Activated gamma-delta T cell treated with anti-CD3 and anti-CD28 coated beads, Interleukin-2, amount 50 U/mL, for 16 hours (primary cell): ENCODE measurements around the gene MC1R.
"Not testable (repeated sequence)": the region's sequence is repeated elsewhere in the genome, so short reads cannot be mapped to it uniquely, and the experiment has no call there.

Experiments used
- DNase-seq: peaks from one replicate; pipeline ENCODE4 v3.0.0-alpha.2; 2020; ENCODE audit warnings: low read depth

The MC1R gene

DNA sequence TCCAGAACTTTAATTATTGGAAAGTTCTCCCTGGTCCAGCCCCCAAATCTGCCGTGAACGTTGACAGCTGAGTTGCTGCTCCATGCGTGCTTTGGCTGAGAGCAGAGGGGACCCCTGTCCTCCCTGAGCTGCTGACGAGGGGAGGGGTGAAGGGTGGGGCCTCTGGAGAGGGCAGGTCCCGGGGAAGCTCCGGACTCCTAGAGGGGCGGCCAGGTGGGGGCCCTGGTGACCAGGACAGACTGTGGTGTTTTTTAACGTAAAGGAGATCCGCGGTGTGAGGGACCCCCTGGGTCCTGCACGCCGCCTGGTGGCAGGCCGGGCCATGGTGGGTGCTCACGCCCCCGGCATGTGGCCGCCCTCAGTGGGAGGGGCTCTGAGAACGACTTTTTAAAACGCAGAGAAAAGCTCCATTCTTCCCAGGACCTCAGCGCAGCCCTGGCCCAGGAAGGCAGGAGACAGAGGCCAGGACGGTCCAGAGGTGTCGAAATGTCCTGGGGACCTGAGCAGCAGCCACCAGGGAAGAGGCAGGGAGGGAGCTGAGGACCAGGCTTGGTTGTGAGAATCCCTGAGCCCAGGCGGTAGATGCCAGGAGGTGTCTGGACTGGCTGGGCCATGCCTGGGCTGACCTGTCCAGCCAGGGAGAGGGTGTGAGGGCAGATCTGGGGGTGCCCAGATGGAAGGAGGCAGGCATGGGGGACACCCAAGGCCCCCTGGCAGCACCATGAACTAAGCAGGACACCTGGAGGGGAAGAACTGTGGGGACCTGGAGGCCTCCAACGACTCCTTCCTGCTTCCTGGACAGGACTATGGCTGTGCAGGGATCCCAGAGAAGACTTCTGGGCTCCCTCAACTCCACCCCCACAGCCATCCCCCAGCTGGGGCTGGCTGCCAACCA is at the start of gene MC1R:
Gene MC1R, plus strand, starts transcription at position 410 of the 895 bp plus-strand sequence. Its CDS starts 397 bp downstream, at position 807.
- no peak for DNase-seq

DNA sequence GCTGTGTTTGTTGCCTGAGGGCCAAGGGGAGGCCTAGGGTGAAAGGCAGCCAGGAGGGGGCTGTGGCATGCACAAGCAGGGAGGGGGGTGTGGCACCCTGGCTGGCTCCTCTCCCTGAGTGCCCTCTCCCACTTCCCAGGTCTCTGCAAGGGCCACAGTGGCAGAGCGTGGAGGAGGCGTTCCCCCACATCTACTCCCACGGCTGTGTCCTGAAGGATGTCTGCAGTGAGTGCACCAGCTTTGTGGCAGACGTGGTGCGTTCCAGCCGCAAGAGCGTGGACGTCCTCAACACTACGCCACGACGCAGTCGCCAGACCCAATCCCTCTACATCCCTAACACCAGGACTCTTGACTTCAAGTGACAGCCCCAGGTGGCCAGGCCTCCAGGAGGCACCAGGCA is 48.8 kb upstream of the MC1R start:
- DNase-seq, result no peak

DNA sequence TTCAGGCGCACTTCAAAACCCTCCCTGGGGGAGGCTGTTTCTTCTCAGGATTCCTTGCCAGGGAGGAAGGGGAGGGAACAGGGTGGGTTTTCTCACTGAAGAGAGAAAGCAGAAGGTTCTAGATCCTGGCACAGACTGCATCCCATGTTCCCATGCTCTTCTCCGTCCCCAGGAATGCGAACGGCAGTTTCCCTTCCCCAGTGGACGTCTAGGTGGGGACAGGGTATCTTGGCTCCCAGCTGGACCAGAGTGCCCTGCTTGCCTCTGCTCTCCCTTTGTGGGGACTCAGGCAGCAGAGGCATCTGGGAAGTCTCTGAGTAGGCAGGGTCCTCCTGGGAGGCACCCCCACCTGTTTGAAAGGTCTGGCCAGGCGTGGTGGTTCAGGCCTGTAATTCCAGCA is 48.2 kb upstream of the MC1R start:
- no peak for DNase-seq

DNA sequence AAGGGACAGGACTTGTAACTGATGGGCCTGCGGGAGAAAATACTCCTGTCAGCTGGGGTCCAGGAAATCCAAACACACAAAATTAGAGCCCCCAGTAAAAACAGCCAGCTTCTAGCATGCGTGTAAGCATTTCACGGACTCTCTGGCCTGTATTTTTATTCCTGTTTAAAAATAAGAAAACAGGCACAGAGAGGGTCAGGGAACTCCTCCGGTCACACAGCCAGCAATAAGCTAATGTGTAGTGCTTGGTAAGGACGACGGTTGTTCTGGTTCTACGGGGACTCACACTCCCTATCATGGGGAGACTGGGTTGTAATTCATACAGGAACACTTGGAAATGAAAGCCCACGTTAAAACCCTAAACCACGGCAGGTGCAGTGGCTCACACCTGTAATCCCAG is 46.8 kb upstream of the MC1R start:
- DNase-seq, result no peak

- DNase-seq, result peak; percentile 79
These were observed 45.3 kb upstream of the MC1R start, which contains the start of gene TCF25 for GRCh38 chr16:89873109-89873971. Gene TCF25, plus strand, starts transcription at chr16:89873592. Its CDS starts 76 bp downstream, at chr16:89873668.

DNA sequence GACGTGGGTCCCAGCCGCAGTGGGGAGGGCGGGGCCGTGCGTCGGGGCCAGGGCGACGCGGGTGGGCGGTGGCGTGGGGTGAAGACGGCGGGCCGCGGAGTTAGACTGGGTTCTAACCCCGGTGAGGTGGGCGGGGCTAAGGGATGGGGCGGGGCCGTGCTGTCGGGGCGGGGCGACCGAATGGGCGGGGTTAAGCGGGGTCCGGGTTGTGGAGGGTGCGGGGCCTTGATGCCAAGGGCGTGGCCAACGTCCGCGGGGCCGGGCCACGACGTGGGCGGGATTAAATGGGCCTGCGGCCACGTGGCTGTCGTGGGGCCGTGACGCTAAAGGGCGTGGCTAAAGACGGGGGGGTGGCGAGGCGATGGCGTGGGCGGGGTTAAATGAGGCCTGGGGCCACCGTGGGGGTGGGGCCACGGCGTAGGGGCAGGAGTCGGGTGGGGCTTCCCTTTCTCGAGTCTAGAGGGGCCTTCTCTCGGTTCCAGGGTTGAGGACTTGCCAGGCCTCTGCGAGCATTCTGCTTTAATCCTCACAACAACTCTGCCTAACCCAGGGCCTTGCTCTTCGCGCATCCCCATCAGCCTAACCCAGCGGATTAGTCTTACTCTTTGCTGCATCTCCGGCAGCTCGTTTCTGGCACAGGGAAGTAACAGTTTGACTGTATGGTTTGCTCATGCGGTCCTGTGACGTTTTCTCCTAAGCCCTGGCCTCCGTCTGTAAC is 44.5 kb upstream of the MC1R start:
- peak; percentile 89 for DNase-seq

DNA sequence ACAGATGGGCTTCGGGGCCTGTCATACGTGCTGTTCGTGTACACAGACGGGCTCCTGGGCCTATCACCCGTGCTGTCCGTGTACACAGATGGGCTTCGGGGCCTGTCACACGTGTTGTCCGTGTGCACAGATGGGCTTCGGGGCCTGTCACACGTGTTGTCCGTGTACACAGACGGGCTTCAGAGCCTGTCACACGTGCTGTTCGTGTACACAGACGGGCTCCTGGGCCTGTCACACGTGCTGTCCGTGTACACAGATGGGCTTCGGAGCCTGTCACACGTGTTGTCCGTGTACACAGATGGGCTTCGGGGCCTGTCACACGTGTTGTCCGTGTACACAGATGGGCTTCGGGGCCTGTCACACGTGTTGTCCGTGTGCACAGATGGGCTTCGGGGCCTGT is 39.5 kb upstream of the MC1R start:
- DNase-seq, result not testable (repeated sequence)

GRCh38 chr16:89880477-89881367 is 37.9 kb upstream of the MC1R start:
- DNase-seq, result no peak

DNA sequence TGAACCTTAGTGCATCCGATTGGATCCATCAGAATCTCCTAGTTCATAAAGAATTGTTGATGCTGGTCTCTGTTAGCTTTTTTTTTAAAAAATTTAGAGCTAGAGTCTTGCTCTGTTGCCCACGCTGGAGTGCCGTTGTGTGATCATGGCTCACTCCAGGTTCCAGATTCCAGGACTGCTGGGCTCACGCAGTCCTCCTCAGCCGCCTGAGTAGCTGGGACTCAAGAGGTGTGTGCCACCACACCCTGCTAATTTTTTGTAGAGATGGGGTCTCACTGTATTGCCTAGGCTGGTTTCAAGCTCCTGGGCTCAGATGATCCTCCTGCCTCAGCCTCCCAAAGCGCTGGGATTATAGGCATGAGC is 37.3 kb upstream of the MC1R start:
- DNase-seq, result no peak

DNA sequence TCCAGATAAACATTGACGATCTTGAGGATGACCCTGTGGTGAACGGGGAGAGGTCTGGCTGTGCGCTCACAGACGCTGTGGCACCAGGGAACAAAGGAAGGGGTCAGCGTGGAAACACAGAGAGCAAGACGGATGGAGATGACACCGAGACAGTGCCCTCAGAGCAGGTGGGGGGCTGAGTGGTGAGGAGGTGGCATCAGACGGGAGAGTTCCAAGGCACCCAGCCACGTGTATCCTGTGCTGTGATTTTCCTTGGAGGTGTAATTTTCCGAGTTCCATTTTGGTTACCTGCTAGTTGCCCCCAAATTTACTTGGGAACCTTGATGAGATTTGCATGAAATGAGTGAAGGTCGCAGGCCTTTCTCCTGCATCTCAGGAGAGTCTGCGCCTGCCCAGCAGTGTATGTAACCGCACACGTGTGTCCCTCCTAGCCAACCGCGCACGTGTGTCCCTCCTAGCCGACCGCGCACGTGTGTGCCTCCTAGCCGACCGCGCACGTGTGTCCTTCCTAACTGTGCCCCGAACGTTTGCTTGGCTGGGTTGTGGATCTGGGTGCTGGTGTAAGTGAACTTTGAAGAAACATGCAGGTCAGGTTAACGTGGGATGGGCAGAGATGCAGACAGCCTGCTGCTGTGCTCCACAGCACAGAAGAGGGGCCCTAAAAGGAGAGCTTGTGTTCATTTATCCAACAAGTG is 35.2 kb upstream of the MC1R start:
- DNase-seq, result no peak

- DNase-seq, result no peak
These were observed 34.6 kb upstream of the MC1R start for GRCh38 chr16:89884041-89884421.

GRCh38 chr16:89887243-89887642 is 31.4 kb upstream of the MC1R start:
- DNase-seq, result no peak

- DNase-seq, result no peak
These were observed 28.5 kb upstream of the MC1R start for GRCh38 chr16:89890200-89890599.

DNA sequence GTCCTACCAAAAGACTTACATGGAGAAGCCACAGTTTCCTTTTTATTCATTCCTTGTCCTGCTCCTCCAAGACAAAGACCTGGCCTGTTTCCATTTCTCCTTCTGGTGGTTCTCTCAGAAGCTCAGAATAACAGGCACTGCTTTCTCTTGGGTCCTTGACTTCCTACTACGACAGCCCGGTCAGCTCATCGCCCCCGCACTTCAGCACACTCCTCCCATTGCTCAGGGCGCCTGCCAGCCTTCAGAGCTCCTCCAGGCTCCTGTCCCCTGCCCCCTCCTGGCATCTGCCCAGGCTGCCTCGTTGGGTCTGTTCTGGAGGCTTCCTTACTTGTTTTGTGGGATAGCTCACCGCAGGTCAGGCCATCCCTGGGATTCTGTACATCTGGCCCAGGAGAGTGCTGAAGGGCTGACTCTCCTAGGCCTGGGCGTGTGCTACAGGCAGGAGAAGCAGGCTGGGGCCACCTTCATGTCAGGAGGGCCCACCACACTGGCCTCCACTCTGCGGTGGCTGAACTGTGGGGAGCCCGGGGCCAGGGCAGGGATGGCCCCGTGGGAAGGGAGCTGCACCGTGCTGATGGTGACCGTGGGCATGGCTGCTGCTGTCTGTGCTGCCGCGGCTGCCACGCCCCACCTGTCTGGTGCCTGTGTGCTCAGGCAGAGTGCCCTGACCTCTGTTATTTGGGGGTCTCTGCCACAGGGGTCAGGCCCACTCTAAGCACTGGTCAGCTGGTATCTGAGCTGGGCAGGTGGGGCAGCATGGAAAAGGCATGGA is 27.6 kb upstream of the MC1R start:
- no peak for DNase-seq

- no peak for DNase-seq
These were observed 26.5 kb upstream of the MC1R start for GRCh38 chr16:89892055-89892630.

DNA sequence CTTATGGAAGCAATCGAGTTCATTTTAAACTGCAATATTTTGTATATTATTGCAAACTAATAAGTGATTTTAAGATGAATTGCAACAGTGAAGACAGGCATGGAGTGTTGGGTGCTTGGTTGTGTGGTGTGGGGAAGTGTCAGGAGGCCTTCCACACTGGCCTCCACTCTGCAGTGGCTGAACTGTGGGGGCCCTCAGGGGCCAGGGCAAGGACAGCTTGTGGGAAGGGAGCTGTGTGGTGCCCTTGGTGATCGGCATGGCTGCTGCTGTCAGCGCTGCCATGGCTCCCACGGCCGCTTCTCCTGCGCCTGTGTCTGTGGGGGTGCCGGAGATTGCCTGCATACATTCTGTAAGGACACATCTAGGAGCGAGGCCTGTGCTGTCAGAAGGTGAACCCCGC is 26.0 kb upstream of the MC1R start:
- DNase-seq, result no peak

GRCh38 chr16:89893642-89894548 is 24.8 kb upstream of the MC1R start:
- DNase-seq, result no peak

DNA sequence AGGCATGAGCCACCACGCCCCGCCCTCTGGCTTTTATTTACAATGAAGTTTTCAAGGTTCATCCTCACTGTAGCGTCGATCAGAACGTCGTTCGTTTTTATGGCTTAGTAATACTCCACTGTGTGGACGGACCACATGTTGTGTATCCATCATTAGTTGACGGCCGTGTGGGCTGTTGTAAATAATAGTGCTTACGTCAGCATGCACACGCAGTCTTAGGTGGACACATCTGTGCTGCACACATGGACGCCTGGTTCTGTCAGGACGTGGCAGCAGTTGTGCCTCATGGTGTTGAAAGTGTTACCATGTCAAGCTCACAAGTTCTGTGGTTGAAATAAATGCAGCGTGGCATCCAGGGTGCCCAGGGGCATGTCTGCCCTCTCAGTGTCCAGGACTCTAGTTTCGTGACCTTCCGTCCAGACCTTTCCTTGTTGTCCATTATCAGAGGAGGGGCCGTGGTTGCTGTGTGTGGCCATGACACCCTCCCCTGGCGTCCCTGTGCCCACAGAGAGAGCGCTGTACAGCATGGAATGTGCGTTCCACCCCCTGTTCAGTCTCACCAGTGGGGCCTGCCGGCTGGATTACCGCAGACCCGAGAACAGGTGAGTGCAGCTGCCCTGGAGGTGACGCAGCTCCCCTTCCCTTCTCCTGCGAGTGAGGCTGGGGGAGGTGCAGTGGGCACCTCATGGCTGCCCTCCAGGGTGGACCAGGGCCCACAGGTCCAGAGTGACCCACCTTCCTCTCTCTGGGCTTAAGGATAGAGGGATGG is 23.0 kb upstream of the MC1R start:
- DNase-seq, result no peak
